Trophoblast cell (in vitro differentiated cells and primary cell): Measurements from ENCODE around the gene S100A4.

Source experiments
- DNase-seq, 2 donors: peaks; one replicate each; pipeline ENCODE4 v3.0.0-alpha.2; 2016
- H2AFZ ChIP-seq: 2 replicates; pipeline ENCODE4 v1.6.1; 2013; ENCODE audit warnings: low read length, moderate library complexity, mild to moderate bottlenecking; ENCODE audit not compliant: insufficient read depth, poor library complexity
- H2AK5ac ChIP-seq: 2 replicates; pipeline ENCODE4 v1.6.1; 2013; ENCODE audit warnings: mild to moderate bottlenecking, low read length
- H2BK120ac ChIP-seq: 2 replicates; pipeline ENCODE4 v1.6.1; 2013; ENCODE audit warnings: low read length, mild to moderate bottlenecking, moderate library complexity; ENCODE audit not compliant: insufficient read depth, poor library complexity
- H2BK12ac ChIP-seq: 2 replicates; pipeline ENCODE4 v1.6.1; 2013; ENCODE audit warnings: mild to moderate bottlenecking, low read length, moderate library complexity
- H2BK5ac ChIP-seq: 2 replicates; pipeline ENCODE4 v1.6.1; 2013; ENCODE audit warnings: low read length, low read depth, moderate library complexity, mild to moderate bottlenecking; ENCODE audit not compliant: poor library complexity
- H3K14ac ChIP-seq: 2 replicates; pipeline ENCODE4 v1.6.1; 2013; ENCODE audit warnings: mild to moderate bottlenecking, low read length
- H3K18ac ChIP-seq: 2 replicates; pipeline ENCODE4 v1.6.1; 2013; ENCODE audit warnings: mild to moderate bottlenecking, low read length
- H3K23ac ChIP-seq: 2 replicates; pipeline ENCODE4 v1.6.1; 2013; ENCODE audit warnings: low read length
- H3K27ac ChIP-seq: 2 replicates; pipeline ENCODE4 v1.5.1; 2013; ENCODE audit warnings: low read depth, mild to moderate bottlenecking, inconsistent platforms, low read length, moderate library complexity
- H3K27me3 ChIP-seq: 2 replicates; pipeline ENCODE4 v1.6.1; 2013; ENCODE audit warnings: inconsistent platforms, mild to moderate bottlenecking, low read length, moderate library complexity; ENCODE audit not compliant: insufficient read depth
- H3K36me3 ChIP-seq, 2 experiments: 1 replicate in 1 of 2; 2 replicates in 1 of 2; pipeline ENCODE4 v1.6.1; 2013; ENCODE audit warnings: low read length in 2 of 2, mild to moderate bottlenecking in 2 of 2, moderate library complexity in 1 of 2; ENCODE audit not compliant: insufficient read depth in 2 of 2, control insufficient read depth in 1 of 2
- H3K4ac ChIP-seq: 2 replicates; pipeline ENCODE4 v1.6.1; 2013; ENCODE audit warnings: low read depth, mild to moderate bottlenecking, low read length, moderate library complexity
- H3K4me1 ChIP-seq, 2 experiments: 1 replicate in 1 of 2; 2 replicates in 1 of 2; pipeline ENCODE4 v1.6.1; 2013; ENCODE audit warnings: low read length in 2 of 2, mild to moderate bottlenecking in 2 of 2, moderate library complexity in 1 of 2; ENCODE audit not compliant: insufficient read depth in 2 of 2, control insufficient read depth in 1 of 2
- H3K4me2 ChIP-seq: 2 replicates; pipeline ENCODE4 v1.6.1; 2013; ENCODE audit warnings: inconsistent platforms, mild to moderate bottlenecking, low read length, moderate library complexity
- H3K4me3 ChIP-seq: 2 replicates; pipeline ENCODE4 v1.5.1; 2013; ENCODE audit warnings: mild to moderate bottlenecking, low read depth, low read length, inconsistent platforms
- H3K79me1 ChIP-seq: one replicate; pipeline ENCODE4 v1.6.1; 2013; ENCODE audit warnings: low read length
- H3K79me2 ChIP-seq: 2 replicates; pipeline ENCODE4 v1.6.1; 2013; ENCODE audit warnings: low read length, mild to moderate bottlenecking; ENCODE audit not compliant: control insufficient read depth, insufficient read depth, poor library complexity
- H3K9ac ChIP-seq: 2 replicates; pipeline ENCODE4 v1.6.1; 2013; ENCODE audit warnings: mild to moderate bottlenecking, low read length
- H3K9me3 ChIP-seq: 2 replicates; pipeline ENCODE4 v1.6.1; 2013; ENCODE audit warnings: low read depth, mild to moderate bottlenecking, control low read depth, inconsistent platforms, low read length; ENCODE audit not compliant: insufficient read depth
- H4K12ac ChIP-seq: 2 replicates; pipeline ENCODE4 v1.6.1; 2013; ENCODE audit warnings: low read depth, mild to moderate bottlenecking, low read length, moderate library complexity
- H4K8ac ChIP-seq: 2 replicates; pipeline ENCODE4 v1.6.1; 2013; ENCODE audit warnings: low read depth, mild to moderate bottlenecking, low read length, moderate library complexity
- H4K91ac ChIP-seq: one replicate; pipeline ENCODE4 v1.6.1; 2013; ENCODE audit warnings: low read depth, mild to moderate bottlenecking, low read length, moderate library complexity
- WGBS: extraction: QIAGEN DNeasy Blood & Tissue Kit; methylation state at CpG from one replicate; pipeline ENCODE4 v1.1.7; 2013; ENCODE audit warnings: missing lambda C conversion rate; ENCODE audit not compliant: insufficient read length, insufficient coverage; ENCODE audit errors: extremely low coverage; 5-methylcytosine and 5-hydroxymethylcytosine counted together

S100A4 gene

DNA sequence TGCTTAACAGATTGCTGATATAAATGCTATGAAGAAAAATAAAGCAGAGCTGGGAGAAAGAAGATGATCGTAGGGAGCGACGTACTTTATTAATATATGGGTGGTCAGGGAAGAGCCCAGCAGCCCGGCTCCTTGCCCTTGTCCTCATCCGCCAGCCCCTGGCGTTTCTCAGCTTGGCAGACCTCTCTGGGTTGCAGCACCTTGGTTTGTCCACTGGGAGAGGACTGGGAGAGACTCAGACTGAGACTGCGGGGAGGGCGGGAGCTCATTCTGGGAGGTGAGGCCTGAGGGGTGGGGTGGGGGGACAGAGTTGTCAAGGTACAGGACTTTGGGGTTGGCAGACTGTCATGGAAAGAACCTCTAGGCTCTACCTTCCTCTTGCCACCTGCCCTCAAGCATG, 6.7 kb upstream of the S100A4 start:
- Histone ChIP-seq H3K4ac (no peak overlapping the region), H2AK5ac (no peak overlapping the region), H4K12ac (no peak overlapping the region), H2BK120ac (no peak overlapping the region), H3K27ac (no peak overlapping the region), H2BK12ac (no peak overlapping the region), H3K4me2 (no peak overlapping the region), H3K14ac (no peak overlapping the region), H3K4me1 (peaks cover 49 to 52% of the 10 kb centered on the region in 2 experiments), H4K8ac (no peak overlapping the region), H3K18ac (no peak overlapping the region), H3K36me3 (no peaks in the 10 kb centered on the region), H2BK5ac (no peak overlapping the region), H3K23ac (no peak overlapping the region), H4K91ac (peak overlapping the region; percentile 37), H3K79me2 (peaks cover 14% of the 10 kb centered on the region), H3K4me3 (no peak overlapping the region), H3K79me1 (peaks cover 49% of the 10 kb centered on the region), H3K9ac (no peak overlapping the region), H2AFZ (no peak overlapping the region), H3K9me3 (no peaks in the 10 kb centered on the region), H3K27me3 (no peaks in the 10 kb centered on the region)
- WGBS = no CpG with 5 or more reads among the region's 8 CpGs
- no peak for DNase-seq

DNA sequence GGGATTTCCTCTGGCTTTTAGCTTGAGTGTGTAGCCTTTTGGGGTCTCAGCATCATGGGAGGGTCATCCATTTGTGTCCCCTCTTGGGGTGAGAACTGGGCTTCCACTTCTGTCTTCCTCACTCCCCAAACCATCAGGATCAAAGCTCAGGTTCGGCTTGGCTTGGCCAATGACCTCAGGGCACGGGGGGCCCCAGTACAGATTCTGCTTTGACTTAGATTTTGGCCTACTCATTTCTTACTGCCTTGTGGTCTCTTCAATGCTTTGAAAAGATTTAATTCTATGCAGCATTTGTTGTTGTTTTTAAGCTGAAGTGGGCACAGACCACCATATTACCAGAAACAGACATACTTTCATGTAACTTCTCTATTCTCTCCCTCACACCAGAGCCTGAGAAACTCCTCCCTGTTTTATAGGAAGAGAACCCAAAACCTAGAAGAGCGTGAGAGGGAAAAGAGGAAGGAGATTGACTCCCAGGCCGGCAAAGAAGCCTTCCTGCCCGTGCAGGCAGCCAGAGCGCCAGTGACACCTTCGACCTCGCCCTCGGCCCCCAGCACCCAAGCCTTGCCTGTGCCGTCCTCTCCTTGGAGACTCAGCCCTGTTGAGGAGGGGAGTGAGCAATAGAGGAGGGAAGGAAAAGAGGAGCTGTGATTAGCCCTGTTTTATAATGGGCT, 5.4 kb upstream of the S100A4 start:
- Histone ChIP-seq H4K8ac (peak overlapping the region; percentile 82), H2AK5ac (peak overlapping the region; percentile 87), H3K4me1 (peaks cover 60% of the 10 kb centered on the region in 2 experiments), H3K4me3 (no peak overlapping the region), H2BK5ac (peak overlapping the region; percentile 97), H3K27ac (peak overlapping the region; percentile 80), H3K9ac (no peak overlapping the region), H3K4ac (peak overlapping the region; percentile 42), H3K9me3 (no peaks in the 10 kb centered on the region), H4K12ac (no peak overlapping the region), H3K18ac (peak overlapping the region; percentile 82), H3K36me3 (no peaks in the 10 kb centered on the region), H3K79me2 (peaks cover 14% of the 10 kb centered on the region), H2BK120ac (peak overlapping the region; percentile 99), H3K79me1 (peaks cover 63% of the 10 kb centered on the region), H3K4me2 (no peak overlapping the region), H4K91ac (peak overlapping the region; percentile 100), H3K27me3 (no peaks in the 10 kb centered on the region), H3K23ac (no peak overlapping the region), H3K14ac (peak overlapping the region; percentile 92), H2AFZ (no peak overlapping the region), H2BK12ac (peak overlapping the region; percentile 98)
- DNase-seq = no peak
- WGBS = no CpG with 5 or more reads among the region's 10 CpGs

DNA sequence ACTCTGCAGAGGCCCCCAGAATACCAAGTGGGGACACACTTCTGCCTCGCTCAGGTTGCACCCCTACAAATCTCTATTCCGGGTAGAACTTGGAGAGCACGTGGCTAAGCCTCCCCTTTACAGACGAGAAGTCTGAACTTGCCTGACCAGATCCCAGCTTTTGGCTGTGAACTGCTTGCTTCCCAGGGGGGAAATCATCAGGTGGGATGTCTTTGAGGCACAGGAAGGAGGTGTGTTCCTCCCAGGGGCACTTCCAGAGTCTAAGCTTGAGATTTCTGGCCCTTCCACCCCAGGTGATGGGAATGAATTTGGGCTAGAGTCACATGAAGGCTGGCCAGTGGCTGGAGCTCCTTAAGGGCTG, 4.8 kb upstream of the S100A4 start:
- Histone ChIP-seq H3K36me3 (no peaks in the 10 kb centered on the region), H2BK5ac (peak overlapping the region; percentile 97), H2AFZ (peak overlapping the region; percentile 76), H3K9ac (no peak overlapping the region), H3K4ac (peak overlapping the region; percentile 90), H3K27ac (peak overlapping the region; percentile 80), H3K23ac (no peak overlapping the region), H4K91ac (peak overlapping the region; percentile 100), H3K79me2 (peaks cover 15% of the 10 kb centered on the region), H4K12ac (no peak overlapping the region), H4K8ac (peak overlapping the region; percentile 82), H3K4me1 (peaks cover 66% of the 10 kb centered on the region in 2 experiments), H2BK120ac (peak overlapping the region; percentile 99), H2BK12ac (peak overlapping the region; percentile 98), H3K79me1 (peaks cover 68% of the 10 kb centered on the region), H3K14ac (peak overlapping the region; percentile 92), H3K4me3 (no peak overlapping the region), H3K27me3 (no peaks in the 10 kb centered on the region), H3K18ac (peak overlapping the region; percentile 82), H3K9me3 (no peaks in the 10 kb centered on the region), H3K4me2 (no peak overlapping the region), H2AK5ac (peak overlapping the region; percentile 87)
- no peak for DNase-seq
- no CpG with 5 or more reads among the region's 4 CpGs for WGBS

DNA sequence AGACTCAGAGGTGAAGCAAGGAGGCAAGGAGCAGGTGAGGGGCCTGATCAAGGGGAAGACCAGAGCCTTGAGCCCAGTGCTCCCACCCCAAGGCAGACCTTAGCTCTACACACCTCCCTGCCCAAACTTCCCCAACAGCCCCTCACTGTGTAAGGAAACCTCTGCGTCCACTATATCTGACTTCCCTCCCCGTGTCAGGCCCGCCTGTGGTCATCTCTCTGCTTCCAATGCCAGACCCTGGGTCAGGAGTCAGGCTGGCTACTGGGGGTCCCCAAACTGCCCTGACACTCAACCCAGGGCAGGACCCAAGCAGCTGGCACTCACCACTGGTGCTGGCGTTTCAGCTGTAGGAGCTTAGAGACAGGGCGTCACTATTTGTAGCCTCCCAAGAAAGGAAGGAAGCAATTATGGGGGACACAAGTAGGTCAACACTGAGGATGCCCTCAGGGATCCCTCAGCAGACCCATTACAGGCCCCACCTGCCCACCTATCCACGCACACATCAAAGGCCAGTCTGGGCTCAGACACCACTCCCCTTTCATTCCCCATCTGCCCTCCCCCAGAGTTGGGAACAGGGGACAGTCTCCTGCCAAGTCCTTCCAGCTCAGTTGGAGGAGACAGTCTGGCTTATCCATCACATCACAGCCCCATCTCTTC, 4.3 kb upstream of the S100A4 start:
- H2BK120ac ChIP-seq = peak overlapping the region; percentile 99
- H4K91ac ChIP-seq = peak overlapping the region; percentile 100
- H3K9ac ChIP-seq = no peak overlapping the region
- no peak for DNase-seq
- H3K27me3 ChIP-seq = no peaks in the 10 kb centered on the region
- peak overlapping the region; percentile 92 for H3K14ac ChIP-seq
- peaks cover 70% of the 10 kb centered on the region for H3K79me1 ChIP-seq
- no peak overlapping the region for H3K4me2 ChIP-seq
- peak overlapping the region; percentile 87 for H2AK5ac ChIP-seq
- peak overlapping the region; percentile 80 for H3K27ac ChIP-seq
- peak overlapping the region; percentile 29 for H4K12ac ChIP-seq
- peak overlapping the region; percentile 82 for H4K8ac ChIP-seq
- peak overlapping the region; percentile 90 for H3K4ac ChIP-seq
- peak overlapping the region; percentile 76 for H2AFZ ChIP-seq
- WGBS = no CpG with 5 or more reads among the region's 6 CpGs
- no peaks in the 10 kb centered on the region for H3K36me3 ChIP-seq
- no peaks in the 10 kb centered on the region for H3K9me3 ChIP-seq
- H3K4me1 ChIP-seq = peaks cover 69% of the 10 kb centered on the region in 2 experiments
- peak overlapping the region; percentile 98 for H2BK12ac ChIP-seq
- peaks cover 15% of the 10 kb centered on the region for H3K79me2 ChIP-seq
- peak overlapping the region; percentile 82 for H3K18ac ChIP-seq
- H3K4me3 ChIP-seq = no peak overlapping the region
- peak overlapping the region; percentile 97 for H2BK5ac ChIP-seq
- no peak overlapping the region for H3K23ac ChIP-seq
